Epithelial cell of umbilical artery (primary cell): ENCODE results near the gene P2RY6. TPM values are rescaled to one million over a fixed set of nuclear protein-coding genes. Genes with fewer than 3 reads are reported as not detected.

ENCODE experiments used
- total RNA-seq: library from RNA; depleted of rRNA; stranded (reverse); fragments of >200 nt; gene quantifications from 2 replicates; pipeline ENCODE4 v1.2.3, GENCODE V29; 2014

P2RY6 gene, protein sequence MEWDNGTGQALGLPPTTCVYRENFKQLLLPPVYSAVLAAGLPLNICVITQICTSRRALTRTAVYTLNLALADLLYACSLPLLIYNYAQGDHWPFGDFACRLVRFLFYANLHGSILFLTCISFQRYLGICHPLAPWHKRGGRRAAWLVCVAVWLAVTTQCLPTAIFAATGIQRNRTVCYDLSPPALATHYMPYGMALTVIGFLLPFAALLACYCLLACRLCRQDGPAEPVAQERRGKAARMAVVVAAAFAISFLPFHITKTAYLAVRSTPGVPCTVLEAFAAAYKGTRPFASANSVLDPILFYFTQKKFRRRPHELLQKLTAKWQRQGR
- not detected in 2 replicates for total RNA-seq

GRCh38 chr11:73271936-73272679, at the start of gene P2RY6:
Gene P2RY6, plus strand, starts transcription at chr11:73272338. Its CDS starts 24,181 bp downstream, at chr11:73296519.

DNA sequence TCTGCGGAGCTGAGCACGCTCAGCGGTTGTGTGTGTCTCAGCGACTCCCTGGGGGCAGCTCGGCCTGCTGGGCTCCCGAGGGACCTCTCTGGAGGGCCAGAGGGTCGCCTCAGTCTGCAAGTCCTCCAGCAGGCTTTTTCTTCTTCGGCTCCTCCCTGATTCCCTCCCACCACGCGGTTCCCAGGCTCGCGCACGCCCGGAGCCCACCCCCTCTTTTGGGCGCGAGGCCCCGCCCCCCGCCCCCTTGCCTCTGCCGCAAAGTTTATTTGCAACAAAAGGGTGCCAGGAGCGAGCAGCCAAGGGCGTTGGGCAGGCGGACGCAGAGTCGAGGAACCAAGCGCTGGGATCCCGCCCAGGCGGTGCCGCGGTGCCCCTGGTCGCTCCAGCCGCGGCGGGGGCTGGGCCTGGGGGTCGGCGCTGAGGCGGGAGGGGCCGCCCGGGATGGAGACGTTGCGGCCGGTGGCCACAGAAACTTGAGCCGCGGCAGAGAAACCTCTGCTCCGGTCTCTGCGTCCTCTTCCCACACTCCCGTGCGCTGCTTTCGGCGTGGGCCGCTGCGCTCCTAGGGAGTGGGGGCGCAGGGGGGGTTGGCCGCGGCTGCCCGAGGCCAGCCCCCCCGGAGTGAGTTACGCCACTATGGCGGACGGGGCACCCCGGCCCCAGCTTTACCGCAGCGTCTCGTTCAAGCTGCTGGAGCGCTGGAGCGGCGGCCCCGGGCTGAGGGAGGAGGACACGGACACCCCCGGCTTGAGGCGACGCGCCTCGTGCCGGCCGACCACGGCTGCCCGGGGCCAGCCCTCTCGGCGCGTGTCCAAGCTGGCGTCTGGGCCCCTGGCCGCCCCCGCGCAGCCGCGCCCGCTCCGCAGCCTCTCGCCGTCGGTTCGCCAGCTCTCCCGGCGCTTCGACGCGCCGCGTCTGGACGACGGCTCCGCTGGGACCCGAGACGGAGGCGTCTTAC, 36.1 kb downstream of the P2RY6 start, which contains the start of gene ARHGEF17:
Gene ARHGEF17 (plus strand): TSS at position 274 of the 958 bp plus-strand sequence. CDS start 363 bp downstream, at position 637.

Other genes starting within 250 kb of the P2RY6 start
- 14.3 and 18.5 TPM in 2 replicates for gene FCHSD2, start 130.0 kb upstream of the P2RY6 start, total RNA-seq
- gene P2RY2, start 54.1 kb upstream of the P2RY6 start, total RNA-seq, result 6.5 and 6.8 TPM in 2 replicates
- 10.8 and 16.6 TPM in 2 replicates for gene ARHGEF17, start 35.9 kb downstream of the P2RY6 start, total RNA-seq
- gene RELT, start 104.1 kb downstream of the P2RY6 start, total RNA-seq, result 7.1 TPM in 2 replicates